Smooth muscle cell (in vitro differentiated cells): Measurements from ENCODE around the gene CLDN22. TPM values are rescaled to one million over a fixed set of nuclear protein-coding genes. Genes with fewer than 3 reads are reported as not detected.

ENCODE experiments used
- DNase-seq: peaks from one replicate; lab custom pipeline; 2025; ENCODE audit not compliant: unreplicated experiment; lab: John Stamatoyannopoulos, UW
- H2AFZ ChIP-seq: fragments of 200-600 bp; sonication (generic); 2 replicates; pipeline ENCODE4 v1.6.0; 2016; ENCODE audit warnings: antibody characterized with exemption, low read depth, mild to moderate bottlenecking
- H3F3A ChIP-seq: fragments of 200-600 bp; sonication (generic); 2 replicates; pipeline ENCODE4 v1.6.0; 2017; ENCODE audit warnings: antibody characterized with exemption, low read depth
- H3K27ac ChIP-seq: fragments of 200-600 bp; sonication (generic); 2 replicates; pipeline ENCODE4 v1.5.1; 2016; ENCODE audit warnings: low read depth, mild to moderate bottlenecking
- H3K27me3 ChIP-seq: fragments of 200-600 bp; sonication (generic); 2 replicates; pipeline ENCODE4 v1.6.1; 2016; ENCODE audit warnings: low read depth, mild to moderate bottlenecking
- H3K36me3 ChIP-seq: fragments of 200-600 bp; sonication (generic); 2 replicates; pipeline ENCODE4 v1.5.1; 2016; ENCODE audit warnings: low read depth
- H3K4me1 ChIP-seq: fragments of 200-600 bp; sonication (generic); 2 replicates; pipeline ENCODE4 v1.5.1; 2016; ENCODE audit warnings: low read depth
- H3K4me2 ChIP-seq: fragments of 200-600 bp; sonication (generic); 2 replicates; pipeline ENCODE4 v1.6.0; 2016; ENCODE audit warnings: mild to moderate bottlenecking
- H3K4me3 ChIP-seq: fragments of 200-600 bp; sonication (generic); 2 replicates; pipeline ENCODE4 v1.5.1; 2016; ENCODE audit warnings: mild to moderate bottlenecking
- H3K79me2 ChIP-seq: fragments of 200-600 bp; sonication (generic); 2 replicates; pipeline ENCODE4 v1.6.0; 2016; ENCODE audit warnings: low read depth, mild to moderate bottlenecking
- H3K9ac ChIP-seq: fragments of 200-600 bp; sonication (generic); 2 replicates; pipeline ENCODE4 v1.6.0; 2016; ENCODE audit warnings: low read depth
- H3K9me3 ChIP-seq: fragments of 200-600 bp; sonication (generic); replicated peaks from 2 replicates; pipeline ENCODE4 v1.5.1; 2016; ENCODE audit warnings: low read depth
- H4K20me1 ChIP-seq: fragments of 200-600 bp; sonication (generic); 2 replicates; pipeline ENCODE4 v1.6.0; 2016; ENCODE audit warnings: low read depth
- CTCF ChIP-seq: fragments of 200-600 bp; sonication (generic); IDR thresholded peaks from 2 replicates; pipeline ENCODE4 v1.5.1; 2017; ENCODE audit warnings: borderline replicate concordance, mild to moderate bottlenecking, antibody characterized with exemption; ENCODE audit not compliant: insufficient read depth, poor library complexity, severe bottlenecking
- WGBS: methylation state at CpG from one replicate; pipeline ENCODE4 v1.1.7; 2016; ENCODE audit warnings: low lambda C conversion rate; 5-methylcytosine and 5-hydroxymethylcytosine counted together
- polyA plus RNA-seq: library from polyadenylated mRNA; unstranded; fragments of >200 nt; fragmentation: Nextera tagmentation; extraction: Ambion mirVana; gene quantifications from 2 replicates; pipeline ENCODE4 v1.2.1, GENCODE V29; 2016
- total RNA-seq: library from RNA; depleted of rRNA; stranded (reverse); fragments of >200 nt; gene quantifications from 2 replicates; pipeline ENCODE4 v1.2.3, GENCODE V29; 2014

Gene CLDN22
- total and polyA plus RNA-seq, 2 experiments from 2014 or later: 0.08 TPM; not detected in 1

- H3K4me1 ChIP-seq: peaks cover 12% of the 10 kb centered on the region
- no peaks in the 10 kb centered on the region for H3K79me2 ChIP-seq
- no peaks in the 10 kb centered on the region for H3K27me3 ChIP-seq
- H3K36me3 ChIP-seq: no peaks in the 10 kb centered on the region
- H3K27ac ChIP-seq: no peak overlapping the region
- no peak for DNase-seq
- 95% methylated on average over 9 of the region's 9 CpGs for WGBS
- no peak overlapping the region for H2AFZ ChIP-seq
- H3K4me3 ChIP-seq: no peak overlapping the region
- H3K9ac ChIP-seq: no peak overlapping the region
- no peak for TF ChIP-seq CTCF
- H3K9me3 ChIP-seq: no peaks in the 10 kb centered on the region
- no peaks in the 10 kb centered on the region for H4K20me1 ChIP-seq
- H3F3A ChIP-seq: no peaks in the 10 kb centered on the region
- H3K4me2 ChIP-seq: no peak overlapping the region
These were observed 13.1 kb upstream of the CLDN22 start for GRCh38 chr4:183333202-183333601.

GRCh38 chr4:183332447-183332846 lies 12.4 kb upstream of the CLDN22 start:
- Histone ChIP-seq H4K20me1 (no peaks in the 10 kb centered on the region), H2AFZ (no peak overlapping the region), H3K79me2 (no peaks in the 10 kb centered on the region), H3K9ac (no peak overlapping the region), H3K36me3 (no peaks in the 10 kb centered on the region), H3K9me3 (no peaks in the 10 kb centered on the region), H3K27me3 (no peaks in the 10 kb centered on the region), H3K4me3 (no peak overlapping the region), H3K4me1 (peaks cover 12% of the 10 kb centered on the region), H3K27ac (no peak overlapping the region), H3K4me2 (no peak overlapping the region), H3F3A (no peaks in the 10 kb centered on the region)
- WGBS: 78% methylated on average over 11 of the region's 11 CpGs
- no peak for DNase-seq
- no peak for TF ChIP-seq CTCF

GRCh38 chr4:183330841-183331240 lies 10.8 kb upstream of the CLDN22 start:
- Histone ChIP-seq H4K20me1 (no peaks in the 10 kb centered on the region), H3K79me2 (no peaks in the 10 kb centered on the region), H2AFZ (no peak overlapping the region), H3K9me3 (no peaks in the 10 kb centered on the region), H3F3A (no peaks in the 10 kb centered on the region), H3K9ac (no peak overlapping the region), H3K4me2 (no peak overlapping the region), H3K36me3 (no peaks in the 10 kb centered on the region), H3K27ac (no peak overlapping the region), H3K4me1 (peaks cover 12% of the 10 kb centered on the region), H3K27me3 (no peaks in the 10 kb centered on the region), H3K4me3 (no peak overlapping the region)
- TF ChIP-seq CTCF: no peak
- 93% methylated on average over 2 of the region's 2 CpGs for WGBS
- no peak for DNase-seq

- no peaks in the 10 kb centered on the region for H4K20me1 ChIP-seq
- H3K36me3 ChIP-seq: no peaks in the 10 kb centered on the region
- no peak overlapping the region for H3K27ac ChIP-seq
- 82% methylated on average over 10 of the region's 10 CpGs for WGBS
- DNase-seq: no peak
- no peak overlapping the region for H3K4me2 ChIP-seq
- no peak overlapping the region for H3K4me3 ChIP-seq
- no peak overlapping the region for H3K9ac ChIP-seq
- H3K27me3 ChIP-seq: no peaks in the 10 kb centered on the region
- H3K9me3 ChIP-seq: no peaks in the 10 kb centered on the region
- H2AFZ ChIP-seq: no peak overlapping the region
- H3F3A ChIP-seq: no peaks in the 10 kb centered on the region
- H3K4me1 ChIP-seq: peaks cover 11% of the 10 kb centered on the region
- H3K79me2 ChIP-seq: no peaks in the 10 kb centered on the region
- no peak for TF ChIP-seq CTCF
These were observed 10.1 kb upstream of the CLDN22 start for GRCh38 chr4:183329954-183330742.
